Sigmoid colon (tissue), 7 donors: ENCODE measurements around the gene CTNNA1. TPM values are rescaled to one million over a fixed set of nuclear protein-coding genes. Genes with fewer than 3 reads are reported as not detected.
"Not testable (repeated sequence)": the region's sequence is repeated elsewhere in the genome, so short reads cannot be mapped to it uniquely, and the experiment has no call there.

ENCODE experiments used
- DNase-seq: peaks from one replicate; pipeline ENCODE4 v3.0.0-alpha.2; 2019
- H3K27ac ChIP-seq, 4 donors: fragments of 200-600 bp; sonication (generic); one replicate each; pipeline ENCODE4 v1.5.1; 2016 to 2019; ENCODE audit warnings: mild to moderate bottlenecking in 1 of 4
- H3K27me3 ChIP-seq, 3 donors: fragments of 200-600 bp; sonication (generic); one replicate each; pipeline ENCODE4 v1.5.1; 2019; ENCODE audit warnings: mild to moderate bottlenecking in 1 of 3
- H3K36me3 ChIP-seq, 4 donors: fragments of 200-600 bp; sonication (generic); one replicate each; pipeline ENCODE4 v1.5.1; 2016 to 2019
- H3K4me1 ChIP-seq, 4 donors: fragments of 200-600 bp; sonication (generic); one replicate each; pipeline ENCODE4 v1.5.1; 2017 to 2019
- H3K4me3 ChIP-seq, 4 donors: fragments of 200-600 bp; sonication (generic); one replicate each; pipeline ENCODE4 v1.5.1; 2017 to 2019; ENCODE audit warnings: mild to moderate bottlenecking in 2 of 4, moderate library complexity in 1 of 4
- H3K9me3 ChIP-seq, 4 donors: fragments of 200-600 bp in 3 of 4; sonication (generic) in 3 of 4; one replicate each; pipeline versions ENCODE4 v1.5.1 to v1.6.1; 2013 to 2019
- EP300 ChIP-seq, 4 donors: sonication (generic); formaldehyde crosslinking; IDR thresholded peaks; one replicate each; pipeline ENCODE4 v1.6.1; 2017; ENCODE audit warnings: antibody characterized with exemption in 4 of 4
- POLR2A ChIP-seq, 2 donors: fragments of 450-650 bp; IDR thresholded peaks; one replicate each; pipeline ENCODE4 v1.6.1; 2016; ENCODE audit warnings: antibody characterized with exemption in 2 of 2, mild to moderate bottlenecking in 2 of 2, moderate library complexity in 2 of 2
- POLR2AphosphoS5 ChIP-seq, 4 donors: sonication (generic); formaldehyde crosslinking; IDR thresholded peaks; one replicate each; pipeline ENCODE4 v1.6.1; 2017; ENCODE audit warnings: antibody characterized with exemption in 4 of 4
- WGBS, 2 donors: extraction: QIAGEN DNeasy Blood & Tissue Kit; methylation state at CpG; one replicate each; pipeline ENCODE4 v1.1.7; 2013; 5-methylcytosine and 5-hydroxymethylcytosine counted together
- intact Hi-C: fragments of 100-400 bp; cut with DNase I; formaldehyde crosslinking; loops from one replicate; pipeline ENCODE4 v1.15.1; 2023
- polyA plus RNA-seq, 3 donors: library from polyadenylated mRNA; stranded (reverse); fragments of 200-250 nt; gene quantifications; one replicate each; pipeline ENCODE4 v1.2.3, GENCODE V29; 2013
- total RNA-seq, 4 donors: library from RNA; depleted of rRNA; stranded (reverse); fragments of >200 nt; gene quantifications; one replicate each; pipeline ENCODE4 v1.1.0, GENCODE V29; 2016
- TF ChIP-seq, protein P1 (sequence below), 4 experiments: fragments of 450-650 bp in 3 of 4; fragments of 200-600 bp in 1 of 4; IDR thresholded peaks; one replicate each; pipeline ENCODE4 v1.5.1; 2016 to 2019; ENCODE audit warnings: antibody characterized with exemption in 4 of 4, mild to moderate bottlenecking in 3 of 4, moderate library complexity in 2 of 4
- donor health status: healthy with polysubstance abuse.
- donor health status: Bipolar disorder and iron deficiency.
- donor health status: healthy.

Gene CTNNA1
- total RNA-seq: 100 to 1,000 TPM; 165 to 256 (median 194) TPM
- 100 to 1,000 TPM; 163 to 236 (median 171) TPM for polyA plus RNA-seq

DNA sequence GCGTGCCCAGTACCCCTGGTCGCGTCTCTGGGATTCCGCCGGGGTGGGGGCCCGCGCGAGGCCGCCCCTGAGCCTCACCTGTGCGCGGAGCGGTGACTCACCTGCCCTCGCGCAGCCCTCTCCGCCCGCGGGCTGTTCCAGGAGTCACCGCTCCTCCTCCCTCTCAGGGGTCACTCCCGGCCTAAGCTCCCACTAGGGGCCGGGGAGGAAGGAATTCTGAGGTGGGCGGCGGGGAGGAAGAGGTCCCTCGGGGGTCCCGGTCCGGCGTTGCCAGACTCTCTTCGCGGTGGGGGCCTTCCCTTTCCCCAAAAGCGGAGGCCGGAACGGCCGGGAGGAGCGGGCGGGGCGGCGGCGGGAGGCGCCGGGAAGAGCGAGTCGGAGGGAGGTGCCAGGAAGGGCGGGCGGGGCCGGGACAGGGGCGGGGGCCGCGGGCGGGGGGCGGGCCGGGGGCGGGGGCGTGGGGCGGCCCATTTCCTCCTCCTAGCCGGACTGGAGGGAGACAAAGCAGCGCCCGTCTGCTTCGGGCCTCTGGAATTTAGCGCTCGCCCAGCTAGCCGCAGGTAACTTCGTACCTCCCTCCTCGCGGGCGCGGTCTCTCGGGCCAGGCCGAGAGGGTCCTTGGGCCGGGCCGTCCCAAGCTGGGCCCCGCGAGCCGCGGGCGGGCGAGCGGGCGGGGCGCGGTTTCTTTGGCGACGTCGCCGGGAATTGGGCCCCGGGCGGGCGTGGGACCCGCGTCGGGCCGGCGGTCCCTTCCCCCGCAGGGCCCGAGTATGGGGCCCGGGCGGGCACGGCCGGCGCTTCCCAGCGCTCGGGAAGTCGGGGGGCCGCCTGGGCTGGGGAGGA lies at the start of gene CTNNA1:
TSS of gene CTNNA1 (plus strand) at position 475 of the 843 bp plus-strand sequence. CDS start 28,500 bp downstream, outside the sequence.
- WGBS, 2 donors: 0 to 1% methylated on average over 101 to 102 of the region's 102 CpGs
- TF ChIP-seq, protein P1, sequence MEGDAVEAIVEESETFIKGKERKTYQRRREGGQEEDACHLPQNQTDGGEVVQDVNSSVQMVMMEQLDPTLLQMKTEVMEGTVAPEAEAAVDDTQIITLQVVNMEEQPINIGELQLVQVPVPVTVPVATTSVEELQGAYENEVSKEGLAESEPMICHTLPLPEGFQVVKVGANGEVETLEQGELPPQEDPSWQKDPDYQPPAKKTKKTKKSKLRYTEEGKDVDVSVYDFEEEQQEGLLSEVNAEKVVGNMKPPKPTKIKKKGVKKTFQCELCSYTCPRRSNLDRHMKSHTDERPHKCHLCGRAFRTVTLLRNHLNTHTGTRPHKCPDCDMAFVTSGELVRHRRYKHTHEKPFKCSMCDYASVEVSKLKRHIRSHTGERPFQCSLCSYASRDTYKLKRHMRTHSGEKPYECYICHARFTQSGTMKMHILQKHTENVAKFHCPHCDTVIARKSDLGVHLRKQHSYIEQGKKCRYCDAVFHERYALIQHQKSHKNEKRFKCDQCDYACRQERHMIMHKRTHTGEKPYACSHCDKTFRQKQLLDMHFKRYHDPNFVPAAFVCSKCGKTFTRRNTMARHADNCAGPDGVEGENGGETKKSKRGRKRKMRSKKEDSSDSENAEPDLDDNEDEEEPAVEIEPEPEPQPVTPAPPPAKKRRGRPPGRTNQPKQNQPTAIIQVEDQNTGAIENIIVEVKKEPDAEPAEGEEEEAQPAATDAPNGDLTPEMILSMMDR (IDR thresholded peaks at IDR 0.05): no peak
- TF ChIP-seq POLR2A (IDR thresholded peaks at IDR 0.05) (peak; percentile 11 to 17), EP300 (IDR thresholded peaks at IDR 0.05) (peak in 1 of 4 donors; percentile 33), POLR2AphosphoS5 (IDR thresholded peaks at IDR 0.05) (peak; percentile 84 to 93 (median 90))
- H3K27me3 ChIP-seq: no peaks in the 10 kb centered on the region
- peak within 1 kb of the TSS; percentile 99 to 100 (median 100) for H3K27ac ChIP-seq
- intact Hi-C loops: loop anchor here (1.0 to 10.0 kb wide), 4 partner anchors 118 to 514 kb away; partner anchors contain the start of genes CDC25C, FAM53C and HSPA9
- H3K4me3 ChIP-seq: peak within 1 kb of the TSS; percentile 88 to 100 (median 94)
- H3K9me3 ChIP-seq: peaks cover 0 to under 1% (median 0%) of the 10 kb centered on the region in 4 donors
- DNase-seq: peak; percentile 89
- H3K4me1 ChIP-seq: peaks cover 0 to 33% (median 30%) of the 10 kb centered on the region in 4 donors
- H3K36me3 ChIP-seq: peaks cover 0 to 4% (median 0%) of the 10 kb centered on the region in 4 donors

- DNase-seq, H3K27me3 ChIP-seq, H3K27ac ChIP-seq, intact Hi-C loops, H3K4me1 ChIP-seq, H3K9me3 ChIP-seq, H3K4me3 ChIP-seq, H3K36me3 ChIP-seq: not testable (repeated sequence)
- 88 to 93% methylated on average over 3 of the region's 3 CpGs for WGBS, 2 donors
Measured at GRCh38 chr5:138703777-138704176, 49.4 kb upstream of the CTNNA1 start.

DNA sequence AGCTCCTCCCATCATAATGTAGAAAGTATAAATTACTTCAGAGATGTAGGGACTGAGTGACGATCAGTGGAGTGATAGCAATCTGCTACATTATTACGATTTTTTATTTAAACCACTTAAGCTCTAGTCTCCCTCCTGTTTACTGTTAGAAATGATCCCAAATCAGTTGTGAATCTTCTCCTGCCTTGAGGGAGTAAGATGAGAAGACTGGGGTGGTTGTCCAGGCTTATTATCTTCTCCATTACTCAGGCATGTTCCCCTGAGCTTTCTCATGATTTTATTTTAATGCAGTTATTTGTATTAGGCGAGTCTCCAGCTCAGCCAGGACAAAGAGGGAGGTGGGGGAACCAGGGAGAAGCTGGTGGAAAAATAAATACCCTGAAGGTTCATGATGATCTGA lies 48.2 kb upstream of the CTNNA1 start:
- Histone ChIP-seq H3K4me3 (no peak overlapping the region), H3K36me3 (no peaks in the 10 kb centered on the region), H3K4me1 (no peaks in the 10 kb centered on the region), H3K27ac (no peak overlapping the region), H3K9me3 (no peaks in the 10 kb centered on the region), H3K27me3 (no peaks in the 10 kb centered on the region)
- TF ChIP-seq EP300 (IDR thresholded peaks at IDR 0.05): no peak
- no peak for TF ChIP-seq POLR2A (IDR thresholded peaks at IDR 0.05)
- no peak for TF ChIP-seq POLR2AphosphoS5 (IDR thresholded peaks at IDR 0.05)
- TF ChIP-seq, protein P1 (IDR thresholded peaks at IDR 0.05): no peak
- WGBS, 2 donors: 67 to 71% methylated on average over 3 of the region's 3 CpGs
- intact Hi-C loops: no loop called here
- DNase-seq: no peak

GRCh38 chr5:138705567-138705966 lies 47.7 kb upstream of the CTNNA1 start:
- no peaks in the 10 kb centered on the region for H3K36me3 ChIP-seq
- TF ChIP-seq, protein P1 (IDR thresholded peaks at IDR 0.05): no peak
- no peaks in the 10 kb centered on the region for H3K4me1 ChIP-seq
- no peak overlapping the region for H3K27ac ChIP-seq
- no peak for DNase-seq
- no peaks in the 10 kb centered on the region for H3K9me3 ChIP-seq
- intact Hi-C loops: no loop called here
- no peak overlapping the region for H3K4me3 ChIP-seq
- 84 to 85% methylated on average over 1 of the region's 1 CpG for whole genome bisulfite sequencing, 2 donors
- no peaks in the 10 kb centered on the region for H3K27me3 ChIP-seq

DNA sequence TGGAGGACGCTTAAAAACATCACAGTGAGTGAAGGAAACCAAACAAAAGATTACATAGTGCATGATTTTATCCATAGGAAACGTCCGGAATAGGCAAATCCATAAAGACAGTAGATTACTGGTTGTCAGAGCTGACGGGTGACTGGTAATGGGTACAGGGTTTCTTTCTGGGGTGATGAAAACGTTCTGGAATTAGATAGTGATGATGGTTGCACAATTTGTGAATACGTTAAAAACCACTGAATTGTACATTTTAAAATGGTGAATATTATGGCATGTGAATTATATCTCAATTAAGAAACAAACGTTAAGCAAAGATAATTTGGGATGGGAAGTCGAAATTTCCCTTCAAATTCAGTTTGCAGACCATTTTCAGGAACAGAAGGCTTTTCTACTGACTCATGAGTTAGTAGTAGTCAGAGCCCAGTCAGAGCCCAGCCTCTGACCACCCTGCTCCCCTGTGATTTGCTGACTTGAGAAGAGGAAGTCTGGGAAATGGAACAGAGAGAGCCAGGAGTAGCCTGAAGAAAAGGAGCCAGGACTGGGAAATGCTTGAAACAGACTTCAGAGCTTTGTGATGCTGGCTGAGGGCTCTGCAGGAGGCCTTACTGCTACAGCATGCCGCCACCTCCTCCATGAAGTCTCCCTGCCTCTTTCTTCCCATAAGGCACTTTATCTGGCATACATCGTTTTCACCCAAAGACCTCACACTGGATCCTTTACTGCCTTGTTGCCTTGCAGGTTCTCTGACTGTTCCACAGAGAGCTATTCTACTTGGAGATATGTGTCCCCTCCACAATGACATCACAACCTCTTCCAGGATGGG lies 46.4 kb upstream of the CTNNA1 start:
- Histone ChIP-seq H3K27me3 (no peaks in the 10 kb centered on the region), H3K9me3 (no peaks in the 10 kb centered on the region), H3K4me3 (no peak overlapping the region), H3K4me1 (no peaks in the 10 kb centered on the region), H3K36me3 (no peaks in the 10 kb centered on the region), H3K27ac (no peak overlapping the region)
- intact Hi-C loops: no loop called here
- no peak for DNase-seq
- WGBS, 2 donors: 76% methylated on average over 10 of the region's 10 CpGs
- TF ChIP-seq POLR2AphosphoS5 (IDR thresholded peaks at IDR 0.05): no peak
- TF ChIP-seq, protein P1 (IDR thresholded peaks at IDR 0.05): no peak
- TF ChIP-seq POLR2A (IDR thresholded peaks at IDR 0.05): no peak
- TF ChIP-seq EP300 (IDR thresholded peaks at IDR 0.05): no peak
